ENCODE data around the gene KLF6. TPM values are rescaled to one million over a fixed set of nuclear protein-coding genes. Genes with fewer than 3 reads are reported as not detected.

The KLF6 gene
- total and polyA plus RNA-seq, 9 donors = 45.4 to 178 (median 85.7) TPM

DNA sequence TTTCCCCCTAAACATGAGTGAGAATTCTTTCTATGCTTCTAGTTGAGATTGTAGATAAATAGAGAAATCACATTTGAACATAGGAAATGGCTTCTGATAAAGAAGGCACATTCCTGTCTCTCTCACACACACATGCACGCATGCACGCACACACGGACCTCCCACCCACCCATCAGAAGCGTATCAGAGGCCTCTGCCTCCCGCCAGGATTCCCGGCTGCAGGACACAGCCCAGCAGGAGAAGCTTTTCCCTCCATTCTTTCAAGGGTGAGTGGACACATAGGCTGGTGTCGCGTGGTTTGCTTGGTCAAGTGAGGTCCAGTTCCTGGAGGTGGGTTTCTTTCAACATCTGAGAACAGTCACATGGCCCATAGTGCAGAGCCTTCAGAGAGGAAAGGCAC lies 34.2 kb downstream of the KLF6 start:
- H3K36me3 ChIP-seq = no peaks in the 10 kb centered on the region
- no peaks in the 10 kb centered on the region for H3K9me3 ChIP-seq
- TF ChIP-seq EP300 (IDR thresholded peaks at IDR 0.05) (no peak), POLR2A (IDR thresholded peaks at IDR 0.05) (no peak)
- TF ChIP-seq, protein P1, sequence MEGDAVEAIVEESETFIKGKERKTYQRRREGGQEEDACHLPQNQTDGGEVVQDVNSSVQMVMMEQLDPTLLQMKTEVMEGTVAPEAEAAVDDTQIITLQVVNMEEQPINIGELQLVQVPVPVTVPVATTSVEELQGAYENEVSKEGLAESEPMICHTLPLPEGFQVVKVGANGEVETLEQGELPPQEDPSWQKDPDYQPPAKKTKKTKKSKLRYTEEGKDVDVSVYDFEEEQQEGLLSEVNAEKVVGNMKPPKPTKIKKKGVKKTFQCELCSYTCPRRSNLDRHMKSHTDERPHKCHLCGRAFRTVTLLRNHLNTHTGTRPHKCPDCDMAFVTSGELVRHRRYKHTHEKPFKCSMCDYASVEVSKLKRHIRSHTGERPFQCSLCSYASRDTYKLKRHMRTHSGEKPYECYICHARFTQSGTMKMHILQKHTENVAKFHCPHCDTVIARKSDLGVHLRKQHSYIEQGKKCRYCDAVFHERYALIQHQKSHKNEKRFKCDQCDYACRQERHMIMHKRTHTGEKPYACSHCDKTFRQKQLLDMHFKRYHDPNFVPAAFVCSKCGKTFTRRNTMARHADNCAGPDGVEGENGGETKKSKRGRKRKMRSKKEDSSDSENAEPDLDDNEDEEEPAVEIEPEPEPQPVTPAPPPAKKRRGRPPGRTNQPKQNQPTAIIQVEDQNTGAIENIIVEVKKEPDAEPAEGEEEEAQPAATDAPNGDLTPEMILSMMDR (IDR thresholded peaks at IDR 0.05) = no peak
- DNase-seq = no peak
- H3K27ac ChIP-seq = no peak overlapping the region
- intact Hi-C loops (cut with DNase I) = no loop called here
- no peaks in the 10 kb centered on the region for H3K27me3 ChIP-seq
- WGBS, 3 donors = 73 to 85% (median 79%) methylated on average over 8 of the region's 8 CpGs
- peaks cover 5% of the 10 kb centered on the region for H3K4me1 ChIP-seq (ENCODE audit: insufficient read depth)
- H3K4me3 ChIP-seq = no peak overlapping the region

DNA sequence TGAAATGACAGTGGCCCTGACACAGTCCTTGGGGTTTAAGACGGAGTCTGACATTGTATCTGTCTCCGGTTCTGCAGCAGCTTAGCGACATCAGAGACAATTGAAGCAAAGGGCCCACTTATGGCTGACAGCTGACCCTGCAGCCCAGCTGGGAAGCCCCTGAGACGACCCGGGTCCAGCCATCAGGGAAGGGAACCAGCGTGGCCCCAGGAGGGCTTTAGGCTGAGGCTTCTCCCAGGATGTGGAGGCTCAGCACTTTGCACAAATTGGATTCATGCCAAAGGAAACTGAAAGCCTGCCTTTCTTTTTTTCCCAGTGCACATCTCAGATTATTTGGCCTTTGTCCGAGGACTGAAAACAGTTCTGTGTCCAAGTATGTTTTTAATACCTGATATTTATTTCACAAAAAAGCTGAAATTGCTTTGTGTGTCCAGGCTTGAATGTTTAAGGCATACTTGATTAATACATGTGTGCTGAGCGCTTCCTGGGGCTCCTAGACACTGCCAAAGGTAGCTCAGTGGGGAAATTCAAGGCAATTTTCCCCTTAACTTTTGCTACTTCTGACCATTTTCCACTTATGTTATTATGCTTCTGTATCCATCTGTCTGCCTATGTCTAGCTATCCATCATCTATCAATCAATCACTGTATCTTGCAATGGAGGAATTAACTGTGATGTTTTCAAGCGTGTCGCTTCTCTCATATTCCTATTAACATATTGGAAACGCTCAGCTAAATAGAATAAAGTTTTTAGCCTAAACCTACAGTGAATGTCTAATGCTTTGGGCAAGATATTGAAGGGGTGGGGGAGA lies 34.8 kb downstream of the KLF6 start:
- 50 to 60% (median 56%) methylated on average over 11 of the region's 11 CpGs for WGBS, 3 donors
- intact Hi-C loops (cut with DNase I) = no loop called here
- H3K9me3 ChIP-seq = no peaks in the 10 kb centered on the region
- no peaks in the 10 kb centered on the region for H3K36me3 ChIP-seq
- H3K4me1 ChIP-seq (ENCODE audit: insufficient read depth) = peaks cover 5% of the 10 kb centered on the region
- no peak overlapping the region for H3K4me3 ChIP-seq
- H3K27ac ChIP-seq = peak overlapping the region; percentile 11 to 13
- DNase-seq = peak in 2 of 5 donors; percentile 44
- no peaks in the 10 kb centered on the region for H3K27me3 ChIP-seq
- TF ChIP-seq POLR2A (IDR thresholded peaks at IDR 0.05) (no peak), EP300 (IDR thresholded peaks at IDR 0.05) (peak; percentile 3)

DNA sequence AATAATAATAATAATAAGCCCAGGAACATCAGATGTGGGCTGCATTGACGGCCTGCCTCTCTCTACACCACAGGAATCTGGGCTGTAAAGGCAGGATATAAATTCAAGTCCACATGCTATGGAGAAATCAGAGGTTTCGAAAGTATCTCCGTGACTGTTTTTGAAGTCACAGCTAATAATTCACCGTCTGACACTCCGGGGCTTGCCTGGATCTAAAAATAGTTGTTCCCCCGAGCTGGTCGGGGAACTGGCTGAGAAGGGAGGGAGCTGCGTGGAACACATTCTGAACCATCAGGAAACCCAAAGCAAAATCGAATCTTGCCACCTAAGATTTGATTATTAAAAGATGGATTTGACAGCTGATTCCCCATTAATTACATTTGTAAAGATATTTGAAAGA lies 35.4 kb downstream of the KLF6 start:
- Histone ChIP-seq H3K4me3 (no peak overlapping the region), H3K36me3 (no peaks in the 10 kb centered on the region), H3K27me3 (no peaks in the 10 kb centered on the region), H3K9me3 (no peaks in the 10 kb centered on the region), H3K4me1 (ENCODE audit: insufficient read depth) (peaks cover 5% of the 10 kb centered on the region), H3K27ac (peak overlapping the region; percentile 11 to 13)
- WGBS, 3 donors = 9 to 21% (median 15%) methylated on average over 9 of the region's 9 CpGs
- intact Hi-C loops (cut with DNase I) = no loop called here
- DNase-seq = peak in 3 of 5 donors; percentile 37 to 73 (median 72)
- TF ChIP-seq EP300 (IDR thresholded peaks at IDR 0.05) = no peak
- no peak for TF ChIP-seq POLR2A (IDR thresholded peaks at IDR 0.05)
- TF ChIP-seq, protein P1 (IDR thresholded peaks at IDR 0.05) = no peak

DNA sequence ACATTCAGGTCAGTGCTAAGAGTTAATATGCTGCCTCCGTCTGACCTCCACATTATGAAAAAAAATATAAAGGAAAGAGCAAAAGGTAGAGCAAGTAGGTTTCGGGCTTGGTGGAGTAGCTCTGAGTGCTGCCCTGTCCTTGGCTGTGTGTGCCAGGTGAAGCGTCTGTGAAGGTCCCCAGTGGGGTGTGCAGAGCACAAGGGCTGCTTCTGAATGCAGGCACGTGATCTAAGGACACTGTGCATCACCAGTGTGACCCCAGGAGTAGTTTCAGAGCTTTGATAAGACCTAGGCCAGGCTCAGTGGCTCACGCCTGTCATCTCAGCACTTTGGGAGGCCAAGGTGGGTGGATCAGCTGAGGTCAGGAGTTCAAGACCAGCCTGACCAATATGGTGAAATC lies 36.0 kb downstream of the KLF6 start:
- no peaks in the 10 kb centered on the region for H3K27me3 ChIP-seq
- H3K4me1 ChIP-seq (ENCODE audit: insufficient read depth) = peaks cover 5% of the 10 kb centered on the region
- no peaks in the 10 kb centered on the region for H3K36me3 ChIP-seq
- TF ChIP-seq, protein P1 (IDR thresholded peaks at IDR 0.05) = no peak
- no peak for TF ChIP-seq POLR2A (IDR thresholded peaks at IDR 0.05)
- no peak for TF ChIP-seq EP300 (IDR thresholded peaks at IDR 0.05)
- no peak for DNase-seq
- H3K9me3 ChIP-seq = no peaks in the 10 kb centered on the region
- H3K27ac ChIP-seq = no peak overlapping the region
- intact Hi-C loops (cut with DNase I) = no loop called here
- no peak overlapping the region for H3K4me3 ChIP-seq
- WGBS, 3 donors = 93 to 96% (median 94%) methylated on average over 5 of the region's 5 CpGs

DNA sequence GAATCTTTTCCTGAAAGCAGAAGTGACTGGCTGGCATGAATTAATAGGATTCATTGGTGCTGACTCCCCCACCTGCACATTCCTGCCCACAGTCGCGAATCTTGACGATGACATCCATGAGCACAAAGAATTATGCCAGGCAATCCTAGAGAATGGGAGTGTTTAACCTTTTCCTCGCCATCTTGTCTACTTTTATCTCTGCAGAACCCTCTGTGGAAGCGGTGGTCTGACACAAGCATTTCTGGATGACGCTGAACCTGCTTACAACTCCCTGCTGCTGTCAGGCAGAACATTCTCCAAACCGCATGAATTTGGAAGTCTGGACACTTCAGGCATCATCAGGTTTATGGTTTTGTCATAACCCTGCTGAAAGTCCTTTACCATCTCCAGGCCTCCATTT lies 36.5 kb downstream of the KLF6 start:
- whole genome bisulfite sequencing, 3 donors = 57 to 76% (median 73%) methylated on average over 7 of the region's 7 CpGs
- TF ChIP-seq EP300 (IDR thresholded peaks at IDR 0.05) (no peak), POLR2A (IDR thresholded peaks at IDR 0.05) (no peak)
- TF ChIP-seq, protein P1 (IDR thresholded peaks at IDR 0.05) = no peak
- Histone ChIP-seq H3K4me3 (no peak overlapping the region), H3K4me1 (ENCODE audit: insufficient read depth) (peaks cover 5% of the 10 kb centered on the region), H3K36me3 (no peaks in the 10 kb centered on the region), H3K27me3 (no peaks in the 10 kb centered on the region), H3K27ac (no peak overlapping the region), H3K9me3 (no peaks in the 10 kb centered on the region)
- intact Hi-C loops (cut with DNase I) = no loop called here
- DNase-seq = no peak
